MCF 10A (cell line): Measurements from ENCODE around the gene SLC6A3. TPM values are rescaled to one million over a fixed set of nuclear protein-coding genes. Genes with fewer than 3 reads are reported as not detected.

ENCODE experiments used
- BruUV-seq: library from RNA; stranded (reverse); fragments of 400-500 nt; replicated peaks from 2 replicates; lab custom pipeline; 2021; lab: Mats Ljungman, UMichigan
- CTCF ChIA-PET: fragments of 300-600 bp; sonication (Branson Sonifier 250); formaldehyde crosslinking; extraction: SDS; loops from one replicate; lab custom pipeline; 2021; ENCODE audit warnings: antibody characterized with exemption, inconsistent platforms; lab: Yijun Ruan, JAX
- POLR2A ChIA-PET: fragments of 300-600, 350-650 bp; sonication (Branson Sonifier 250); formaldehyde crosslinking; extraction: SDS; loops from one replicate; lab custom pipeline; 2020; ENCODE audit warnings: antibody characterized with exemption, inconsistent platforms; lab: Yijun Ruan, JAX
- DNase-seq: peaks from one replicate; pipeline ENCODE4 v3.0.0-alpha.2; 2018; ENCODE audit not compliant: unreplicated experiment
- H3K27ac Mint-ChIP-seq: one replicate; pipeline ENCODE4 v1.8.0; 2022; ENCODE audit warnings: mild to moderate bottlenecking, low read depth, mixed read lengths; ENCODE audit not compliant: unreplicated experiment
- H3K27me3 Mint-ChIP-seq: one replicate; pipeline ENCODE4 v1.8.0; 2022; ENCODE audit warnings: mixed read lengths; ENCODE audit not compliant: insufficient read depth, unreplicated experiment
- H3K36me3 Mint-ChIP-seq: one replicate; pipeline ENCODE4 v1.8.0; 2022; ENCODE audit warnings: mild to moderate bottlenecking, moderate library complexity, mixed read lengths; ENCODE audit not compliant: insufficient read depth, unreplicated experiment
- H3K4me1 Mint-ChIP-seq: one replicate; pipeline ENCODE4 v1.8.0; 2022; ENCODE audit warnings: mixed read lengths; ENCODE audit not compliant: insufficient read depth, unreplicated experiment
- H3K4me3 Mint-ChIP-seq: one replicate; pipeline ENCODE4 v1.8.0; 2022; ENCODE audit warnings: mild to moderate bottlenecking, moderate library complexity, mixed read lengths; ENCODE audit not compliant: unreplicated experiment
- H3K9me3 Mint-ChIP-seq: one replicate; pipeline ENCODE4 v1.8.0; 2022; ENCODE audit warnings: mixed read lengths; ENCODE audit not compliant: unreplicated experiment
- CTCF ChIP-seq: fragments of 200-600 bp; IDR thresholded peaks from one replicate; pipeline ENCODE4 v1.8.0; 2022; ENCODE audit warnings: antibody characterized with exemption, mild to moderate bottlenecking; ENCODE audit not compliant: unreplicated experiment
- intact Hi-C: fragments of 100-400 bp; cut with micrococcal nuclease; formaldehyde crosslinking; loops from 2 replicates; pipeline ENCODE4 v1.14.1; 2022
- total RNA-seq: library from RNA; stranded (reverse); gene quantifications from 2 replicates; pipeline ENCODE4 v1.2.3, GENCODE V29; 2022

SLC6A3 gene
- total RNA-seq, 1 experiment from 2014 or later: not detected

GRCh38 chr5:1486271-1486670 is 41.0 kb upstream of the SLC6A3 start:
- intact Hi-C loops: loop anchor here (10.0 kb wide), 1 partner anchor 119 kb away; no protein-coding TSS in a partner anchor
- CTCF ChIA-PET: interaction anchor here (0.6 kb wide), 1 partner anchor 133 kb away, joined by 3 read pairs; no protein-coding TSS in a partner anchor
- no peak for DNase-seq
- Mint-ChIP-seq H3K27ac (no peak overlapping the region), H3K27me3 (no peaks in the 10 kb centered on the region), H3K9me3 (no peaks in the 10 kb centered on the region), H3K4me3 (no peak overlapping the region), H3K4me1 (no peaks in the 10 kb centered on the region), H3K36me3 (peaks cover 30% of the 10 kb centered on the region)
- TF ChIP-seq CTCF: no peak
- no TSS peak for BruUV-seq
- POLR2A ChIA-PET: no interaction called here

- Mint-ChIP-seq H3K36me3 (peaks cover 25% of the 10 kb centered on the region), H3K9me3 (no peaks in the 10 kb centered on the region), H3K4me1 (no peaks in the 10 kb centered on the region), H3K4me3 (no peak overlapping the region), H3K27ac (no peak overlapping the region), H3K27me3 (no peaks in the 10 kb centered on the region)
- DNase-seq: no peak
- intact Hi-C loops: loop anchor here (10.0 kb wide), 1 partner anchor 119 kb away; no protein-coding TSS in a partner anchor
- no peak for TF ChIP-seq CTCF
- POLR2A ChIA-PET: no interaction called here
- no TSS peak for BruUV-seq
- CTCF ChIA-PET: interaction anchor here (0.6 kb wide), 1 partner anchor 132 kb away, joined by 3 read pairs; no protein-coding TSS in a partner anchor
Observed at GRCh38 chr5:1485579-1486118, 40.4 kb upstream of the SLC6A3 start.

GRCh38 chr5:1484730-1485578 is 39.7 kb upstream of the SLC6A3 start:
- CTCF ChIA-PET: no interaction called here
- intact Hi-C loops: loop anchor here (10.0 kb wide), 1 partner anchor 120 kb away; no protein-coding TSS in a partner anchor
- no peak overlapping the region for H3K27ac Mint-ChIP-seq
- peaks cover 25% of the 10 kb centered on the region for H3K36me3 Mint-ChIP-seq
- no peak overlapping the region for H3K4me3 Mint-ChIP-seq
- H3K4me1 Mint-ChIP-seq: no peaks in the 10 kb centered on the region
- H3K9me3 Mint-ChIP-seq: no peaks in the 10 kb centered on the region
- H3K27me3 Mint-ChIP-seq: no peaks in the 10 kb centered on the region
- POLR2A ChIA-PET: no interaction called here
- no peak for TF ChIP-seq CTCF
- BruUV-seq: no TSS peak
- no peak for DNase-seq
